Smooth muscle cell (in vitro differentiated cells): ENCODE data around the gene CTNNBIP1. TPM values are rescaled to one million over a fixed set of nuclear protein-coding genes. Genes with fewer than 3 reads are reported as not detected.

Source experiments
- DNase-seq: peaks from one replicate; lab custom pipeline; 2025; ENCODE audit not compliant: unreplicated experiment; lab: John Stamatoyannopoulos, UW
- H2AFZ ChIP-seq: fragments of 200-600 bp; sonication (generic); 2 replicates; pipeline ENCODE4 v1.6.0; 2016; ENCODE audit warnings: antibody characterized with exemption, low read depth, mild to moderate bottlenecking
- H3F3A ChIP-seq: fragments of 200-600 bp; sonication (generic); 2 replicates; pipeline ENCODE4 v1.6.0; 2017; ENCODE audit warnings: antibody characterized with exemption, low read depth
- H3K27ac ChIP-seq: fragments of 200-600 bp; sonication (generic); 2 replicates; pipeline ENCODE4 v1.5.1; 2016; ENCODE audit warnings: low read depth, mild to moderate bottlenecking
- H3K27me3 ChIP-seq: fragments of 200-600 bp; sonication (generic); 2 replicates; pipeline ENCODE4 v1.6.1; 2016; ENCODE audit warnings: low read depth, mild to moderate bottlenecking
- H3K36me3 ChIP-seq: fragments of 200-600 bp; sonication (generic); 2 replicates; pipeline ENCODE4 v1.5.1; 2016; ENCODE audit warnings: low read depth
- H3K4me1 ChIP-seq: fragments of 200-600 bp; sonication (generic); 2 replicates; pipeline ENCODE4 v1.5.1; 2016; ENCODE audit warnings: low read depth
- H3K4me2 ChIP-seq: fragments of 200-600 bp; sonication (generic); 2 replicates; pipeline ENCODE4 v1.6.0; 2016; ENCODE audit warnings: mild to moderate bottlenecking
- H3K4me3 ChIP-seq: fragments of 200-600 bp; sonication (generic); 2 replicates; pipeline ENCODE4 v1.5.1; 2016; ENCODE audit warnings: mild to moderate bottlenecking
- H3K79me2 ChIP-seq: fragments of 200-600 bp; sonication (generic); 2 replicates; pipeline ENCODE4 v1.6.0; 2016; ENCODE audit warnings: low read depth, mild to moderate bottlenecking
- H3K9ac ChIP-seq: fragments of 200-600 bp; sonication (generic); 2 replicates; pipeline ENCODE4 v1.6.0; 2016; ENCODE audit warnings: low read depth
- H3K9me3 ChIP-seq: fragments of 200-600 bp; sonication (generic); replicated peaks from 2 replicates; pipeline ENCODE4 v1.5.1; 2016; ENCODE audit warnings: low read depth
- H4K20me1 ChIP-seq: fragments of 200-600 bp; sonication (generic); 2 replicates; pipeline ENCODE4 v1.6.0; 2016; ENCODE audit warnings: low read depth
- WGBS: methylation state at CpG from one replicate; pipeline ENCODE4 v1.1.7; 2016; ENCODE audit warnings: low lambda C conversion rate; 5-methylcytosine and 5-hydroxymethylcytosine counted together
- polyA plus RNA-seq: library from polyadenylated mRNA; unstranded; fragments of >200 nt; fragmentation: Nextera tagmentation; extraction: Ambion mirVana; gene quantifications from 2 replicates; pipeline ENCODE4 v1.2.1, GENCODE V29; 2016
- total RNA-seq: library from RNA; depleted of rRNA; stranded (reverse); fragments of >200 nt; gene quantifications from 2 replicates; pipeline ENCODE4 v1.2.3, GENCODE V29; 2014
- TF ChIP-seq, protein P1 (sequence below): fragments of 200-600 bp; sonication (generic); IDR thresholded peaks from 2 replicates; pipeline ENCODE4 v1.5.1; 2017; ENCODE audit warnings: borderline replicate concordance, mild to moderate bottlenecking, antibody characterized with exemption; ENCODE audit not compliant: insufficient read depth, poor library complexity, severe bottlenecking

Gene CTNNBIP1
- total and polyA plus RNA-seq, 2 experiments from 2014 or later = 27.7 to 55.1 TPM

DNA sequence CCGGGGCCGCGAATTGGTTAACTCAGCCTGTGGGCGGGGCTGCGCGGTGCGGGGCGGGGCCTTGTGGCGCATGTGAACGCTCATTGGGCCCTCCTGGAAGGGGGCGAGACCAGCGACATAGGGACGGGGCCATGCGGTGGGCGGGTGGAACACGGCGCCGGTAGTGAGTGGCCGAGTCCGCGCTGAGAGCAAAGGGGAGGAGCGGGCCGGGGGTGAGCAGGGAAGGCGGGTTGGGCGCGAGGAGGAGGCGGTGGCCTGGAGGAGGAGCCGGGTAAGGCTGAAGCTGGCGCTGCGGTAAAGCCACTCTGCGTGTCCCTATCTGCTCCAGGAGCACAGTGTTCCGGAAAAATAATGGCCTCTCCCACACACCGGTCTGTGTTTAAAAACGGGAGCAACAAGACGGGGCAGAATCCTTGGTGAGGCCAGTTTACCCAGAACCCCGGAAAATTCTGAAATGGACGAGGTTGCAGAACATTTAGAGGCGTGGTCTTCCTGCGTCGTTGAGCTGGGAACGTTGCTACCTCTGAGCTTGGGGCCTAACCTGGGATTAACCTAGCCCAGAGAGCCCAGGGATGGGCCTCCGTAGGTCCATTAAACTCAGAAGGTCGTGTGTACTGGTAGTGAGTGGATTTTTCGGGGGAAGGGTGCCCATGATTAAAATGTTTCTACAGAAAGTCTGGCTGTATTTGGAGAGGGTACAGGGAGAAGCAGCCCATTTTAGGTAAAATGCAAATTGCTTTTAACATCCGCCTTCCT, 532 bp upstream of the CTNNBIP1 start:
- H3K4me3 ChIP-seq = peak overlapping the region; percentile 69
- peak; percentile 99 for DNase-seq
- H4K20me1 ChIP-seq = peaks cover 2% of the 10 kb centered on the region
- TF ChIP-seq, protein P1, sequence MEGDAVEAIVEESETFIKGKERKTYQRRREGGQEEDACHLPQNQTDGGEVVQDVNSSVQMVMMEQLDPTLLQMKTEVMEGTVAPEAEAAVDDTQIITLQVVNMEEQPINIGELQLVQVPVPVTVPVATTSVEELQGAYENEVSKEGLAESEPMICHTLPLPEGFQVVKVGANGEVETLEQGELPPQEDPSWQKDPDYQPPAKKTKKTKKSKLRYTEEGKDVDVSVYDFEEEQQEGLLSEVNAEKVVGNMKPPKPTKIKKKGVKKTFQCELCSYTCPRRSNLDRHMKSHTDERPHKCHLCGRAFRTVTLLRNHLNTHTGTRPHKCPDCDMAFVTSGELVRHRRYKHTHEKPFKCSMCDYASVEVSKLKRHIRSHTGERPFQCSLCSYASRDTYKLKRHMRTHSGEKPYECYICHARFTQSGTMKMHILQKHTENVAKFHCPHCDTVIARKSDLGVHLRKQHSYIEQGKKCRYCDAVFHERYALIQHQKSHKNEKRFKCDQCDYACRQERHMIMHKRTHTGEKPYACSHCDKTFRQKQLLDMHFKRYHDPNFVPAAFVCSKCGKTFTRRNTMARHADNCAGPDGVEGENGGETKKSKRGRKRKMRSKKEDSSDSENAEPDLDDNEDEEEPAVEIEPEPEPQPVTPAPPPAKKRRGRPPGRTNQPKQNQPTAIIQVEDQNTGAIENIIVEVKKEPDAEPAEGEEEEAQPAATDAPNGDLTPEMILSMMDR = no peak
- H2AFZ ChIP-seq = peak overlapping the region; percentile 54
- peaks cover 8% of the 10 kb centered on the region for H3F3A ChIP-seq
- peak overlapping the region; percentile 85 for H3K4me2 ChIP-seq
- H3K9me3 ChIP-seq = no peaks in the 10 kb centered on the region
- peaks cover 28% of the 10 kb centered on the region for H3K79me2 ChIP-seq
- no peaks in the 10 kb centered on the region for H3K27me3 ChIP-seq
- H3K9ac ChIP-seq = peak overlapping the region; percentile 32
- 1% methylated on average over 18 of the region's 45 CpGs for WGBS
- H3K27ac ChIP-seq = peak overlapping the region; percentile 58
- H3K36me3 ChIP-seq = no peaks in the 10 kb centered on the region
- peaks cover 12% of the 10 kb centered on the region for H3K4me1 ChIP-seq

DNA sequence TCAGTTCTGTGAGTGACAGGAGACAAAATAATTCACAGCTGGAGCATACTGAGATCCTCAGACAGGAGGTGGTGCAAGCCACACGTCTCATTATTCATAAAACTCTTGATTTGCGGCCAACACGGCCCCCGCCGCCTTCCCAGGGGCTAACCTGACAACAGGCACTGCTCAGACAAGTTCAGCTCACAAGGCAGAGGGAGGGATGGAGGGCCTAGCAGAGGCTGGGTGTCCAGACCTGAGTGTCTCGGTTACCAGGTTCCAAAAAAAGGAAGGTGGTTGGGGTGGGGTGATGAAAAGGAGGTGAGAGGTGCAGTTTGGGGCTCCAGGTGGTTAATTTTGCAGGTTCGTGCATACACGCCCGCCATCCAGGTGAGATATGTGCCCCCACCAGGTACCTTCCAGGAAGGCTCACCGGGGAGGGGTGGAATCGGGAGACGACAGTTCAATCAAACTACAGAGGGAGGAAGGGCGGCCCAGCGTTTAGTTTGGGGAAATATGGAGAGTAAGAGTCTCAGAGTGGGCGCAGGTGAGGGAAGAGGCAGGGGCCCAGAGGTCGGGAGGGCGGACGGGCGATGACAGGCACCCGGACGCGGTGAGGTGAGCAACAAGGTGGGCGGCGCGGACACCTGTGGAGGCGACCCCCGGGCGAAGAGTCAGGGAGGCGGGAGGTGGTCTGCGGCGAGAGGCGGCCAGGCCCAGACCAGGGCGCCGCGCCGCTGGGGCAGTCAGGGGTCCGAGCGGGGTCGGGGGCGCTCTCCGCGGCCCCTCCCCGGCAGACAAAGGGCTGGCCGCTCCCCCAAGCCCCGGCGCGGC, 629 bp downstream of the CTNNBIP1 start:
- TF ChIP-seq, protein P1 = no peak
- Histone ChIP-seq H3K27me3 (no peaks in the 10 kb centered on the region), H3K36me3 (no peaks in the 10 kb centered on the region), H3K9ac (peak overlapping the region; percentile 78), H3K4me2 (peak overlapping the region; percentile 100), H3K9me3 (no peaks in the 10 kb centered on the region), H2AFZ (peak overlapping the region; percentile 89), H3F3A (peaks cover 8% of the 10 kb centered on the region), H3K27ac (no peak overlapping the region), H3K4me3 (peak overlapping the region; percentile 96), H3K79me2 (peaks cover 29% of the 10 kb centered on the region), H3K4me1 (peaks cover 12% of the 10 kb centered on the region), H4K20me1 (peaks cover 4% of the 10 kb centered on the region)
- WGBS = 4% methylated on average over 29 of the region's 47 CpGs
- DNase-seq = no peak

DNA sequence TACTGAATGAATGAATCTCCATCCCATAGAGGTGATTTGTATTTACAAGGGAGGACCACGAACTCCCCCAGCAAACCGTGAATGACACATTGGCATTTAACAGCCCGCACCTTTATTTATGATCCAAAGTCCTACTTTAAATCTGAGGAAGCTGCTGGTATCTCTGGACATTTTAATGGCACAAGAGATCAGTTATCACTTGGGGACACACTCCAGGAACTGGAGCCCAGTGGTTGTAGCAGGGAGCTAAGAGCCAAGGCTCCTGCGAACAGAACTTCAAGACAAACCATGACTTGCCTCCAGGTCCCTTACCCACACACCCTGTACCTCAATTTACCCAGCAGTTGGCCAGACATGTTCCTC, 1.2 kb downstream of the CTNNBIP1 start:
- no peak overlapping the region for H2AFZ ChIP-seq
- 81% methylated on average over 4 of the region's 4 CpGs for WGBS
- peak overlapping the region; percentile 96 for H3K4me3 ChIP-seq
- H3K36me3 ChIP-seq = no peaks in the 10 kb centered on the region
- H3K27me3 ChIP-seq = no peaks in the 10 kb centered on the region
- H3K79me2 ChIP-seq = peaks cover 33% of the 10 kb centered on the region
- H3K27ac ChIP-seq = no peak overlapping the region
- no peak for DNase-seq
- H3K4me1 ChIP-seq = peaks cover 12% of the 10 kb centered on the region
- H3K4me2 ChIP-seq = peak overlapping the region; percentile 100
- H4K20me1 ChIP-seq = peaks cover 9% of the 10 kb centered on the region
- H3F3A ChIP-seq = peaks cover 8% of the 10 kb centered on the region
- H3K9me3 ChIP-seq = no peaks in the 10 kb centered on the region
- H3K9ac ChIP-seq = peak overlapping the region; percentile 78
- TF ChIP-seq, protein P1 = no peak
